Stimulated activated CD8-positive, alpha-beta memory T cell treated with anti-CD3 and anti-CD28 coated beads, Interleukin-12 subunit alpha, Interleukin-12 subunit beta, amount 100 ng/mL, for 4 hours (primary cell): ENCODE measurements around the gene DPH5.
"Not testable (repeated sequence)": the region's sequence is repeated elsewhere in the genome, so short reads cannot be mapped to it uniquely, and the experiment has no call there.

Experiments used
- DNase-seq: peaks from one replicate; pipeline ENCODE4 v3.0.0-alpha.2; 2020; ENCODE audit warnings: low read depth

Gene DPH5

DNA sequence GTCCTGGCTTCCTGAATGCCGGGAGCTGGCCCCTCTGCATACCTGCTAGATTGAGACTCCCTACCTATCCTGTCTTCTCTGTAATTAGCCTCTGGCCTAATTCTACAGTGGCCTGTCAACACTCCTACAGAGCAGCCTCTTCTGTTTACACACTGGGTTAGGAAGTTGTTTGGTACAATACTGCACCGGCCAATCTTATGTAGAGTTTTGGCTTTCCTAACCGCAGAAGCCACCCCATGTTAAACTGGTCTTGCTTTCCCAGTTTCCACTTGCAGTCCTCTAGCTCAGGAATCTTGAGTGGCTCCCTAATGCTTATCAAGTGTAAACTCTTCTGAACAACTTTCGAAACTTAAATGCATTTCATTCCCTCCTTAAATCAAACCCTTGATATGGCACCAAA, 42.8 kb downstream of the DPH5 start:
- no peak for DNase-seq

DNA sequence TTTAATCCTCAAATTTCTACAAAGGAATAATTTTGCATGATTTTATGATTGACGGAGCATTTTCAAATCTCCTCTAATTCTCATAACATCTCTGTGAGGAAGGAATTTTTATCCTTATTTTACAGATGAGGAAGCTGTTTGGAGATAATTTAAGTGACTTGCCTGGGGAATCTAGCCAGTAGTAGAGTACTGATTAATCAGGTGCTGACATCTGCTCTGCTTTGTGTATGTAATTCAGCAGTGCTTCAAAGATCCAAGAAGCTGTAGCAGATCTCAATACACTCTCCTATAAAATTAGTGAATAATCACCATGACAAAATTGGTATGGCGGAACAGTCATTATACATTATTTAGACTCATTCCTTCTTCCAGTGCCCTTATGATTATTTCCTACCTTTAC, 46.0 kb downstream of the DPH5 start:
- DNase-seq = no peak

DNA sequence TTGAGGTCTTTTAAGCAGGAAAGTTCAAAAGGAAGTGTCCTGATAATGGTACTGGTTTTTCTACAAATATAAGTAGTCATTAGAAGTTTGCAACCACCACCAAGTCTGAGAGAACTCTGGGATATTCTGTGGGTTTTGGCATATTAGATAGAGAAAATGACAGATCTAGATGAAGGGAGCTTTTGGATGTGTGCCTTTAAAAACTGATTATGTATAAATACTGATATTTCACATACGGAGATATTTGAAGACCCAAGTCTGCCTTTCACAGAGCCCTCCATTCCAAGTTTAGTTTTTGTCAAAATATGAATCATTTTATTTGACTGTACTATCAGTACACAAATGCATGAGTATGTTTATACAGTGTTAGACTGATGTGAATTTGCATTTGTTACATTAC, 48.6 kb downstream of the DPH5 start:
- DNase-seq = no peak

DNA sequence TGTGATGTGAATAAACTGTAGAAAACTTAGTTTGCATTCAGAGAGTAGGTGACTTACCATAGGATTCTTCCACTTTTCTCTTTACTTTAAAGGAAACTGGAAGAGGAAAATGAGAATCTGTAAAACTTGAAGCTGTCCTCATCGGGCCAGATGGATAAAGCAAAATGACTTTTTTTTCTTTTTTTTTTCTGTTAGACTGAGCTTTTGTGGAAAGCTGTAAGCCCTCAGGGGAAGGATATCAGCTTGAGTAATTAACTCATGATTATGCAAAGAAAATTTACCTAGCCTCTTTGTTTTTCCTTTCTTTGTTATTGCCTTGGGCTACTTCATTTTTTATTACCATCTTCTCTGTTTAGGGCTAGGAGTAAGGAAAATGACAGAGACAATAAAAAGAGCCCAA, 53.4 kb downstream of the DPH5 start:
- DNase-seq = no peak

DNA sequence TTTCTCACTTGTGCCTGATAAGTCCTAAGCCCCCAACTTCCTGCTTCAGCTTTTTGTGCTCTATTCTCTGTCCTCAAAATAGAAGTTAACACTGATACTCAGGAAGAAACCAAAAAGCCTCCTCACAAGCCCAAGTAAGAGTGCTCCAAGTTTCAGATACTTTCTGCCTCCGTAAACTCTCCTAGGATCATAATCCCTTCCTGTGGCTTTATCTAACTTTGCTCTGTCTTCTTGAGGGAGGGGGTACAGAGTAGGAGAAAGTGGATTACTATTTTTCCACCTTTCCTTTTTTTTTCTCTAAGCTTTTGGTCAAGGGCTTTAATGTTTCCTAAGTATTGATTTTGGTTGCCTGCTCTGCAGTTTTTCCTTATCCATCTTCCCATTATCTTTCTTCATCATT, 54.6 kb downstream of the DPH5 start:
- DNase-seq = no peak

DNA sequence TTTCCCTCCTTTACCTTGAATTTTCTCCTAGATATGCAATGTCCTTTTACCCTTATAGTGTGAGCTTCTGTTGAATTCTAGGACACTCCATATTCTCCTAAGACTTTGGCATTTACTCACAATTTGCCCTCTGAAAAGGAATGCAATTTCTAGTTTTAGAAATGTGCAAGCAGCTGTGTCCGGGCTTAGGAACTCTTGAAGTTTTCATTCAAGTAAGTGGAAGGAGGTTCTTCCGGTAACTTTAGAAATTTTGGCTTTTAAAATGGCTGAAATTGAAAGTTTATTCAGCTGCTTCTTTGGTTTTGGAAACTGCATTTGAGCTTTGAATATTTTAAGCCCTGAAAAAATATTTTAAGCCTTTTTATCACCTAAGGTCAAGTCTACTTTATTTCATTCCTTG, 56.3 kb downstream of the DPH5 start:
- DNase-seq = no peak

DNA sequence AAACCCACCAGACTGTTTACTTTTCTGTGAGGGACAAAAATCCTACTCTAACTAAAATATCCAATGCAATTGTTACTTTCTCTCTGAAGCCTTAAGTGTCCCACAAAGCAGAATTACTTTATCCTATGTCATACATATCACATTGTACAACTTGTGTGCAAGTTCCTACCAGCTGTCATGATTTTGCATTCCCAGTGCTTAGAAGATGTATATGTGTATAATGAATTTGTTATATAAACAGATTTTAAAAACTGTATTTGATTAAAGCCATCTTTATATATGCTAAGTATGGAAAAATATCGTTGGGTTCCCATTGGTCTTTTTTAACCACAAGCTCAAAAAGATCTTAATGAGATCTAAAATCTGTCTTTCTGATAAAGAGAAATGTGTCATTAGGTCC, 57.0 kb downstream of the DPH5 start:
- no peak for DNase-seq

DNA sequence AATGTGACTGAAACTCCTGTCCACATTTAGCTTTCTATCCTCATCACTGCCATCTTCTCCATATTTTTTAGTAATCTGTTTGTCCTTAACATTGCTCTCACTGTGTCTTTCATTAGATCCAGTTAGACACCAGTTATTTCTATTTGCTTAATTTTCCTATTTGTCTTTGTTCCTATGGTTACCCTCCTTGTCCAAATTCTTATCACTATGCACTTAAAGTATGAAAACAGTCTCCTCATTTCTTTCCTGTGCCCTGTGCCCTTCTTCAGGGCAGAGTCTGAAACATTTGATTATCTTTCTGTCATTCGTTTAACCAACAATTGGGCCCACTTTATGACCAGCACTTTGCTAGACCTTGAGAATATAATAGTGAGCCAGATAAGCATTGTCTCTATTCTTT, 65.5 kb downstream of the DPH5 start:
- no peak for DNase-seq

DNA sequence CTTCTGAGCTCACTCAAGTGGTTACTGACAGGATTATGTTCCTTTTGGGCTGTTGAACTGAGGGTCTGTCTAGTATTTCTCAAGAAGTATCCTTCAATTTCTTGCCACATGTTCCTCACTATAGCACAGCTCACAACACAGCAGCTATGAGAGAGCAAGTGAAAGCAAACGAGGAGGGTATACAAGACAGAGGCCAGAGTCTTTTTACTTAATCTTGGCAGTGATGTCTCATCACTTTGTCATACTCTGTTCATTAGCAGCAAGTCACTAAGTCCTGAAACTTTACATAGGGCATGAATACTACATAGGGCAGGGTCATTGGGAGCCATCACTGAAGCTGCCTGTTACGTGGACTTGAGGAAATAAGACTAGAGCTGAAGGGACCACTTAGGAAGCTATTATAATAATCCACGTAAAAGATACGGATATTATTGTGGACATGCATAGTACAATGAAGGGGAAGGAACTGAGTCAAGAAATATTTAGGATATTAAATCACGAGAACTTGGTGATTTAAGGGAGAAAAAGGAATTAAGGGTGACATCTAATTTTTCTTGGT, 66.0 kb downstream of the DPH5 start:
- no peak for DNase-seq

DNA sequence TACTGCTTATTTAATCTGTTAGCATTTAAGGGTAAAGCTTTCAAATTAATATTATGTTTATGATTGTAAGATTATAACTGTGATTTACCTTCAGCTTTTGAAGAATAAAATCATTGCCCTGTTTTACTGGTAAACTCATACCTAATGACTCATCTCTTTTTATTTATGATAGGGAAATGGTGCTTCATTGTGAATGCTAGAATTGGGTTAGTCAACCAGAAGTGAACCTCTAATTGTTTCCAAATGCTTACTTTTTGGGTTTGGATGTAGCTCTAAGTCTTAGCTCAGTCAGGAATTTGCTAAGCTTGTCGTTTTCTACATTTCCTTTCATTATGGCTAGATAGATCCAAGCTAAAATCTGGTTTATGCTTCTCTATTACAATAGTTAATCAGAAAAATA, 70.3 kb downstream of the DPH5 start:
- DNase-seq = no peak

DNA sequence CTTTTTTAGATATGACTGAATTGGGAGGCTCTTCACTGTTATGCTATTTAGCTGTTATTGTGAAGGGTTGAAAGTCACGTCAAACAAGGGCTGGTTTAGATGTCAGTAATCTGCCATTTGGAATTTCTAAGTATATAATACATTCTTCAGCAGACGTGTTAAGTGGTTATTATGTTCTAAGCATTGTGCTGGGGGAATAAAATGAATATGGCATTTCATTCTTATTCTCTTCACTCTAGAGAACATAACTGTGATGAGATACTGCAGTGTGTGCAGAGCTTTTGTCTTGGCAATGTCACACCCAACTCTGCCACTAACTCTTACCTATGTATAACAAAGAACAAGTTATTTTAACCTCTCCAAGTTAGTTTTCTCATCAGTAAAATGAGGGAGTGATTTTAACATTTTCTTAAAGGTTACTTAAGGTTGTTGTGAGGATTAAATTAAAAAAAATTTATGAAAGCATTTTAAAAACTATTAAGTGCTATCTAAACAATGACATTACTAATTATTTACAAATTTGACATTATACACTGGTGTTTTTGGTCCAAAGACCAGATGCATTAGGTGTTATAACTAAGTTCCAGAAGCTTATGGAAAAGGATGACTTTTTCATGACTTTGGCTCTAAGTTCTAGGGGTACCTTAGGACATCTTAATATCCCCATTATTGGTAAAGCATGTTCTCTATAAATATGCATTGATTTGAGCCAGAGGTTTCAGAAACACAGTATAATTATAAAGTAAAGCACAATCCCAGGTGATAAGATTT, 71.4 kb downstream of the DPH5 start:
- no peak for DNase-seq

DNA sequence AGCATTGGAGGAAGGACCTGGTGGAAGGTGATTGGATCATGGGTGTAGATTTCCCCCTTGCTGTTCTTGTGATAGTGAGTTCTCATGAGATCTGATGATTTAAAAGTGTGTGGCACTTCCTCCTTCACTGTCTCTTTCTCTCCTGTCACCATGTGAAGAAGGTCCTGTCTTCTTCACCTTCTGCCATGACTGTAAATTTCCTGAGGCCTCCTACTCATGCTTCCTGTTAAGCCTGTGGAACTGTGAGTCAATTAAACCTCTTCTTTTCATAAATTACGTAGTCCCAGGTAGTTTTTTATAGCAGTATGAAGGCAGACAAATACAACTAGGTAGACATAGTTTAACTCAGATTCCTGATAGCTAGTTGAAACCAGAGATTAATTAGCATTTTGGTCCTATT, 72.6 kb downstream of the DPH5 start:
- not testable (repeated sequence) for DNase-seq

DNA sequence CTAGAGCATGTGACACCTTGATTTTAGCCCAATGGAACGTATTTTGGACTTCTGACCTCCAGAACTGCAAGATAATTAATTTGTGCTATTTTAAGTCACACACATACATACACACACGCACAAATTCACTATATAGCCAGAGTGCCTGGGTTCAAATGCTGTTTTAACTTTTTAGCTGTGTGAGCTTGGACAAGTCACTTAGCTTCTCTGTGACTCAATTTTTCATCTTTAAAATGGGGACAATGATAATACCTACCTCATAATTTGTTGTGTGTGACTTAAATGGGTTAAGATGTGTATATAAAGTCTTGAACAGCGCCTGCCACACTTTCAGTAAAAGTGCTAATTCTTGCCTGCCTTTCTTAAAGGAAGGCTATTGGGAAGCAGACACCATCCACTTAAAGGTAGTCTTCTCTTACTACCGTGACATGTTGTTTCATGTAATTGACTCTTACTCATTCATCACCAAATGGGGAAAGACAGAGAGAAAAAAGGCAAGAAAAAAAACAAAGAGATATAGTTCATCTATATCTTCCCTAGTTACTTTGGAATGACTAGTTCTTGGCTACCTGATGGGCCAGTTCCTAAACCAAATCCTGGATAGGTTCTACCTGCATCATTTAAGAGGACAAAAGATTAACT, 73.4 kb downstream of the DPH5 start:
- DNase-seq = no peak

DNA sequence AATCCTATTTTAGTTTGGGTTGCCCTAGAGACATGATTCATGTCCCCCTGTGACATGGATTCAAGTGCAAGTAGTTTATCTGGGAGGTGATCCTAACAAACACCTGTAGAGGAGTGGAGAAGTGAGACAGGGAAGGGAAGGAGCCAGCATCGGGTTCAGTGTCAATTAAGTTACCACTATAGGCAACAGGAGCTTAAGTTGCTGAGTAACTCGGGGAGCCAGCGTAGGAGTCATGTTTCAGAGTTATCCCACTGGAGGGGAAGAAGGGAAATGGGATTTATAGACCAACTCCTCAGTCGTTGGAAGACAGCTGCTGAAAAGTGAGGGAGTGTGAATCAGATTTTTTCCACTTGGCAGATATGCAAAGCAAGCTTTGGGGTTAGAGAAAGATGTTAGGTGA, 74.8 kb downstream of the DPH5 start:
- DNase-seq = no peak

DNA sequence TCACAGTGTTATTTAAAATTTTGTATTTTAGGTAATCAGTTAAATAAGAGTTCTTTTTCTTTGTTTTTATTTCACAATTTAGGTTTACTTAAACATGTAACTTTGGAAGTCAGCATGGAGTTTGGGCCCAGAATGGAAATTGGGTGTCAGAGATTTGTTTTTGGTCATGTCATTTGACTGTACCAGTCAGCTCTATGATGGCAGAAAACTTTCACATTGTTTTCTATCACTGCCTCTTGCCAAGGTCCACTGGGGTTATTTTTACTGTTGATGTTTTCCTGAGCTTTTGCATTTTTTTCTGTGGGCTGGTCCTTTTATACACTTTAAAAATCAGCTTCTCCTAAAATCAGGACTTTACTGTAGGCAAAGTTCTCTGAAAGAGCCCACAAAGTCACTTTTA, 75.2 kb downstream of the DPH5 start:
- DNase-seq = no peak

DNA sequence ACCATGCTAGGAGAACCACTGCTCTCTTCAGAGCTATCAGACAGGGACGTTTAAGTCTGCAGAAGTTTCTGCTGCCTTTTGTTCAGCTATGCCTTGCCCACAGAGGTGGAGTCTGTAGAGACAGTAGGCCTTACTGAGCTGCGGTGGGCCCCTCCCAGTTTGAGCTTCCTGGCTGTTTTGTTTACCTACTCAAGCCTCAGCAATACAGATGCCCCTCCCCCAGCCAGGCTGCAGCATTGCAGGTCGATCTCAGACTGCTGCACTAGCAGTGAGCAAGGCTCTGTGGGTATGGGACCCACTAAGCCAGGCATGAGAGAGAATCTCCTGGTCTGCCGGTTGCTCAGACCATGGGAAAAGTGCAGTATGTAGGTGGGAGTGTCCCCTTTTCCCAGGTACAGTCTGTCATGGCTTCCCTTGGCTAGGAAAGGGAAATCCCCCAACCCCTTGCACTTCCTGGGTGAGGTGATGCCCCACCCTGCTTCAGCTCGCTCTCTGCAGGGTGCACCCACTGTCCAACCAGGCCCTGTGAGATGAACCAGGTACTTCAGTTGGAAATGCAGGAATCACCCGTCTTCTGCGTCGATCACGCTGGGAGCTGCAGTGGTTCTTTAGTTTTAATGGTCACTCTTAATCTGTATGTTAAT, 75.9 kb downstream of the DPH5 start:
- peak; percentile 17 for DNase-seq

DNA sequence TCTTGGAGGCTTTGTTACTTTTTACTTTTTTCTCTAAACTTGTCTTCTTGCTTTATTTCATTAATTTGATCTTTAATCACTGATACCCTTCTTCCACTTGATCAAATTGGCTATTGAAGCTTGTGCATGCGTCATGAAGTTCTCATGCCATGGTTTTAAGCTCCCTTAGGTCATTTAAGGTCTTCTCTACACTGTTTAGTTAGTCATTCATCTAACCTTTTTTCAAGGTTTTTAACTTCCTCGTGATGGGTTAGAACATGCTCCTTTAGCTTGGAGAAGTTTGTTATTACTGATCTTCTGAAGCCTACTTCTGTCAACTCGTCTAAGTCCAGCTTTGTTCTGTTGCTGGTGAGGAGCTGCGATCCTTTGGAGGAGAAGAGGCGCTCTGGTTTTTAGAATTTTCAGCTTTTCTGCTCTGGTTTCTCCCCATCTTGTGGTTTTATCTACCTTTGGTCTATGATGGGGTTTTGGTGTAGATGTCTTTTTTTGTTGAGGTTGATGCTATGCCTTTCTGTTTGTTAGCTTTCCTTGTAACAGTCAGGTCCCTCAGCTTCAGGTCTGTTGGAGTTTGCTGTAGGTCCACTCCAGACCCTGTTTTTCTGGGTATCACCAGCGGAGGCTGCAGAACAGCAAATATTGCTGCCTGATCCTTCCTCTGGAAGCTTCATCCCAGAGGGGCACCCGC, 76.7 kb downstream of the DPH5 start:
- DNase-seq = not testable (repeated sequence)

DNA sequence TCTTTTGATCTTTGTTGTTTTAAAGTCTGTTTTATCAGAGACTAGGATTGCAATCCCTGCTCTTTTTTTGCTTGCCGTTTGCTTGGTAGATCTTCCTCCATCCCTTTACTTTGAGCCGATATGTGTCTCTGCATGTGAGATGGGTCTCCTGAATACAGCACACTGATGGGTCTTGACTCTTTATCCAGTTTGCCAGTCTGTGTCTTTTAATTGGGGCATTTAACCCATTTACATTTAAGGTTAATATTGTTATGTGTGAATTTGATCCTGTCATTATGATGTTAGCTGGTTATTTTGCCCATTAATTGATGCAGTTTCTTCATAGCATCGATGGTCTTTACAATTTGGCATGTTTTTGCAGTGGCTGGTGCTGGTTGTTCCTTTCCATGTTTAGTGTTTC, 77.8 kb downstream of the DPH5 start:
- not testable (repeated sequence) for DNase-seq

DNA sequence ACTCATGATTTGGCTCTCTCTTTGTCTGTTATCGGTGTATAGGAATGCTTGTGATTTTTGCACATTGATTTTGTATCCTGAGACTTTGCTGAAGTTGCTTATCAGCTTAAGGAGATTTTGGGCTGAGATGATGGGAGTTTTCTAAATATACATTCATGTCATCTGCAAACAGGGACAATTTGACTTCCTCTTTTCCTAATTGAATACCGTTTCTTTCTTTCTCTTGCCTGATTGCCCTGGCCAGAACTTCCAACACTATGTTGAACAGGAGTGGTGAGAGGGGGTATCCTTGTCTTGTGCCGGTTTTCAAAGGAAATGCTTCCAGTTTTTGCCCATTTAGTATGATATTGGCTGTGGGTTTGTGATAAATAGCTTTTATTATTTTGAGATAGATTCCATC, 79.5 kb downstream of the DPH5 start:
- DNase-seq = not testable (repeated sequence)

DNA sequence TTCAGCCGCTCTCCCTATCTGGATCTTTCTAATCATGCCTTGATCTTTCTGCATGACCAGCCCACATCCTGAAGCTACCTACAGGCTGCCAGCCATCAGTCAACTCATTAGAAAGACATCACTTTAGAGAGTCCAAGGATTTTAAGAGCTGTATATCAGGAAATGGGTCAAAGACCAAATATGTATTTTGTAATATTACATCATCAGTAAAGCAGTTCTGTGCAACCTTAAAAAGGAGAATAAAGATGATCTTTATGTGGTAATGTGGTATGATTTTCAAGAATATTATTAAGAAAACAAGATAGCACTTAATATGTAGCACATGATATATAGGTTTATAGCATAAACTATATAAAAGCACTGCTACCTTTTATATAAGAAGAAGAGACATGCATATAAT, 82.1 kb downstream of the DPH5 start:
- no peak for DNase-seq

DNA sequence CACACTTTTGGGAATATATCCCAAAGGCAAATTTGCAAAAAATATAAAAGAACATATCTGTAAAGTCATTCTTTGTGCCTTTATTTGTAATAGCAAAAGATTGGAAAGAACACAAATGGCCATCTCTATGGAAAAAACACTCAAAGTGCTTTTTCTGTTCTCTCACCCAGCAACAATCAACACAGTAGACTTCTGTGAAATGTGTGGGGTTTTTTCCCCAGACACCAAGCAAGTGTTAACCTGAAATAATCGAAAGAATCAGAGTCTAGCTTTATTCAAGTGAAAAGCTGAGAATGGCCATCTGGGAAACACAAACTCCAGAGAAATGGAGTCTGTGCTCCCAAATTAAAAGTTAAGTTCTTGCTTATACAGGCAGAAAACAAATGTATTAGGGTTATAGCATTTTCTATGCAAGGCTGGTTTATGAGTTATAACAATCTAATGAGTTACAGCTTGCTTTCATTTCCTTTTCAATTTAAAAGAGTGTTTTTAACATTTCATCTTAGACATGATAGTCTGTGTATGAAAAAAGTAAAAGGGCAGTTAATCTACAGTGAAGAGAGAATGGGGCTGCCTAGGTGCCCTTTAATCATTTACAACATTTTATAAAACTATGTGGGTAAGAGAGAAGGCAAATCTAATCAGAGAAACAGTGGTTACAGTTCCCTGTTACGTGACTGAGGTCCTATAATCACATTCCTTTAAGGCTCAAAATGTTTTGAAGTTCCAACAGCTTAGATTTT, 83.1 kb downstream of the DPH5 start:
- no peak for DNase-seq
